DMS153 (cell line): Measurements from ENCODE around the gene ALDH3B2.
"Not testable (repeated sequence)": the region's sequence is repeated elsewhere in the genome, so short reads cannot be mapped to it uniquely, and the experiment has no call there.

ENCODE experiments used
- DNase-seq: peaks from one replicate; lab custom pipeline; 2025; lab: John Stamatoyannopoulos, UW

Gene ALDH3B2, protein sequence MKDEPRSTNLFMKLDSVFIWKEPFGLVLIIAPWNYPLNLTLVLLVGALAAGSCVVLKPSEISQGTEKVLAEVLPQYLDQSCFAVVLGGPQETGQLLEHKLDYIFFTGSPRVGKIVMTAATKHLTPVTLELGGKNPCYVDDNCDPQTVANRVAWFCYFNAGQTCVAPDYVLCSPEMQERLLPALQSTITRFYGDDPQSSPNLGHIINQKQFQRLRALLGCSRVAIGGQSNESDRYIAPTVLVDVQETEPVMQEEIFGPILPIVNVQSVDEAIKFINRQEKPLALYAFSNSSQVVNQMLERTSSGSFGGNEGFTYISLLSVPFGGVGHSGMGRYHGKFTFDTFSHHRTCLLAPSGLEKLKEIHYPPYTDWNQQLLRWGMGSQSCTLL

DNA sequence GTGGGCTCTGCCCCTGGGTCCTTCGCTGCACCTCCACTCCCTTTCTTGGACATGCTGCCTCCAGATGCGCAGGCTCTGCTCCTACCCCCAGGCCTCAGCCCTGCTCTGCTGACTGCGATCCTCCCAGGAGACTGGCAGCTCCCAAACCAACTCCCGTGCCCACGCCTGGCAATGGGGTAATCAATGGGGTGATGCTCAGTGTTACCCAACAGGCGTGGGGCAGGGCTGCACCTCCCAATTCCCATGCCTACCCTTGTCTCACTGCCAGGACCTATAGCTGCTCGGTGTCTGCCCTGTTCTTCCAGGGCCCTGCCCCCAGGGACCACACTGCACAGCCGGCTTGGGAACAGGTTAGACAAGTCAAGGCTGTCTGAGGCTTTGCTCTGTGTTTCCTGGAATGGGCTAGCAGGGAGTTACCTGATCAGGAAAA, at the start of gene ALDH3B2:
ALDH3B2 (minus strand) TSS at position 182 of the 430 bp plus-strand sequence. CDS start 7,688 bp downstream, outside the sequence.
- DNase-seq: peak; percentile 88

DNA sequence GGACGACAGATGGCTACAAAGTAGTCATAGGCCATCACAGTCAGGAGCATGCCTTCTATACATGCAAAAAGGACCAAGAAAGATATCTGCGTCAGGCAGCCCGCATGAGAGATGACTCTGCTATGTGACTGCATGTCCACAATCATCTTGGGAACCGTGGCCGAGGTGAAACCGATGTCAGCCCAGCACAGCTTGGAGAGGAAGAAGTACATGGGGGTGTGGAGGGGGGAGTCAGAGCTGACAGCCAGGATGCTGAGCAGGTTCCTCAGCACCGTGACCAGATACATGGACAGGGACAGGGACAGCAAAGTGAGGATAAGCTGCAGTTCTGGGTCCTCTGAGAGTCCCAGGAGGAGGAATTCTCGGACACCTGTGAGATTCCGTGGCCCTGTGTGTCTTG, 48.6 kb upstream of the ALDH3B2 start:
- DNase-seq: not testable (repeated sequence)

DNA sequence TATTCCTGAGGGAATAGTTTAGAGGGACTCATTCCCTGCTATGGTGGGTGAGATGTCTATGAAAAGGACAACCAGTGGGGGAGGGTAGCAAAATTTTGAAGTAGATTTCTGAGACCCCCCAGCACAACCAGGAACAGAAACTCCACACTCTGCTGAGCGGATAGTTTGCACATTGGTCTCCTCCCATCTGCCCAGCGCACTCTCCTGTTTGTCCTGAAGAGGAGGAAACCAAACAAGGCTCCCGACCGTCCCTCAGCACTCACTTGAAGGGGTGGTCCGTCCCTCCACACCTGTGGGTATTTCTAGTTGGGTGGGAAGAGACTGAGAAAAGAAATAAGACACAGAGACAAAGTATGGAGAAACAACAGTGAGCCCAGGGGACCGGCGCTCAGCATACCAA, 41.8 kb upstream of the ALDH3B2 start:
- DNase-seq: not testable (repeated sequence)

DNA sequence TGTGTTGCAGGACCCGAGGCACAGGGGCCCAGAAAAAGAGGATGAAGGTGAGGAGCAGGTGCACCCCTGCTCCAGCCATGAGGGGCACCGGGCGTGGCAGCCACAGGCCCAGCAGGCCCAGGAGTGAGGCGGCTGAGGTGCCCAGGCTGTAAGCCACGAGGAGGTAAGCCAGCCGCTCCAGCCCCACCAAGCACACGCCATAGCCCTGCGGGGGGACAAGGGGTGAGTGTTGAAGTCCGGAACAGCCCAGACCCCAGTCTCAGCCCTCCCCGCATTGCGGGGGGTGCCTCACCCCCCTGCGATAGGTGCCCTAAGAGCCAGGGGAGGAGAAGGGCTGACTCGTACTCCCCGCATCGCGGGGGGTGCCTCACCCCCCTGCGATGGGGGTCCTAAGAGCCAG, 41.4 kb upstream of the ALDH3B2 start:
- DNase-seq: not testable (repeated sequence)

DNA sequence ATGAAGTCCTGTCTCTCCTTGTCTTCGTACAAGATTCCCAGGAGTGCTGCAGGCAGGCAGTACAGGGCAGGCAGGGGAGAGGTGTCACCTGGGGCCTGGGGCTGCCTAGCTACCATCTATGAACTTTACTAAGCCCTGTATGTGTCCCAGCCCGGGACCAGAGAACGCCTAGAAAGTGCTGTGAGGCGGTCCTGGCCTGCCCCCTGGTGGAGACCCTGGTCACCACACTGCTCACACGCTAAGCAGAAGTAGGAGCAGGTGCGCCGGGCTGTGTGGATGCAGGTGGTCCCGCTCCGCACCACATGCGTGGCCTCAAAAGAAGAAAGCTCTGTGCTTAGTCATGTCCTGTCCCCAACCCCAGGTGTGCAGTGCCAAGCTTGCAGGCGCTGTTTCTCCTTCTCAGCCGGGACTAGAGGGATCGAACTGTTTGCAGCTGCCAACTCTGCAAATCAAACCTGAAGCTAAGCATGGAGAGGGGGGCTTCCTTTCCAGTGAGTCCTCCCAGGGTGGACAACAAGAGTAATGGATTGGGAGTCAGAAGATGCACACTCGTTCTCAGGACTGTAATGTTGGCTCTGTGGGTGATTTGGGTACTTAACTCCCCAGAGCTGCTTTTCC, 39.6 kb upstream of the ALDH3B2 start:
- not testable (repeated sequence) for DNase-seq

DNA sequence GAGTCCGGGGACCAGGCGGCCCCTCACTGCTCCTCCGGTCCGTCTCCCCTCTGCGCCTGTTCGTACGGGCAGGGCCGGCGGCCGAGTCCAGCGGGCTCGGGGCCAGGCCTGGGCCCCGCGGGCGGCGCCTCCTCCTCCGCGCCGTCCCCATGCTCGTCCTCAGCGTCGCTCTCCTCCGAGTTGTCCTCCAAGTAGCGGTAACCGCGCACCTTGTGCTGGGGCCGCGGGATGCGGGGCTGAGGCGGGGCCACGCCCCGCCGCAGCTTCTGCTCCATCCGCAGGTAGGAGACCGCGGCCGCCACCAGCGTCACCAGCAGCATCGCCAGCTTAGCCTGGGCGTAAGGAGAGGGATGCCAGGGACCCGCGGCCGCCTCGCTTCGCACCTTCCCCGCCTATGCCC, 37.3 kb upstream of the ALDH3B2 start:
- not testable (repeated sequence) for DNase-seq

DNA sequence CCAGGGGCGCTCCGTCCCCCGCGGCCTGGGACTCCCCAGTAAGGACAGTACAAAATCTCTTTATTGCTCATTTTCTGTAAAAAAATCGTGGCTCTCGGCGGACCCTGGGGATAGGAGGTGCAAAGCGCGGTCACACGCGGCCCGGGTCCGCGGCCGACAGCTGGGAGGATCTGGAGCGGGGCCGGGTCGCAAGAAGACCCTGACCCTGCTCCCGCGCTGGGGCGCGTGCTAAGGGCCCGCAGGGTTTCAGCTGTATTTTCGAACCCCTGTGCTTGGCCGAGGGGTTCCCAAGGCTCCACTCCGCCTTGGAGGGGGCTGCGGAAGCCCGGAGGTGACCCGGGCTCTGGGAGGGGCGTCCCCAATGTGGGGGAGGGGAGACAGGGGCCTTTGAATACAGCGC, 36.8 kb upstream of the ALDH3B2 start:
- not testable (repeated sequence) for DNase-seq

DNA sequence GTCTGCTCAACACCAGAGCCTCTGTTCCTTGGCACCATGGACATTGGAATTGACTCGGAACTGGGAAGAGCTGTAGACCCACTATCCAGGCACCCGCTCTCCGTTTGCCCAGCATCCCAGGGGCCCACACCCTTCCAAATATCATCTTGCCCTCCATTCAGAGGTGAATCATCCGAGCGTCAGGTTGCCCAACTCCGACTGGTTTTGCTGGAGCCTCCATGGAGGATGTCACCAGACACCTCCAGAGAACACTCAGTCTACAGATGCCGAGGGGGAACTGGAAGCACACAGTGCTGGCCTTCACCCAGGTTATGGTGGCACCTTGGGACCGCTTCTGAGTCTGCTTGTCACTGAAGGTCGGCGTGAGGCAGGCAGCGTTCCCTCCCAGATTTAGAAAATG, 35.4 kb upstream of the ALDH3B2 start:
- DNase-seq: not testable (repeated sequence)

DNA sequence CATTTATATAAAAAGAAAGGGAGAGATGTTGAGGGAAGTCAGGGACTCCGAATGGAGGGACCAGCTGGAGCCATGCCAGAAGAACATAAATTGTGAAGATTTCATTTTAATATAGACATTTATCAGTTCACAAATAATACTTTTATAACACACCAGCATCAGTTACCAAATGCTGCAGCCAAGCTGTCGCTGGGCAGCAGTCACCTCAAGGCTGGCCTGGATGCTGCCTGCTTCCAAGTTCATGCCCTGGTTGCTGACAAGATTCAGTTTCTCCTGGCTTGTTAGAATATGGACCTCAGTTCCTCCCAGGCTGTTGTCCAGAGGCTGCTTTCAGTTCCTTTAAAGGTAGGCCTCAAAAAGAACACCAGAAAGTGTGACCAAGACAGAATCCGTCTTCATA, 30.8 kb upstream of the ALDH3B2 start:
- DNase-seq: no peak

DNA sequence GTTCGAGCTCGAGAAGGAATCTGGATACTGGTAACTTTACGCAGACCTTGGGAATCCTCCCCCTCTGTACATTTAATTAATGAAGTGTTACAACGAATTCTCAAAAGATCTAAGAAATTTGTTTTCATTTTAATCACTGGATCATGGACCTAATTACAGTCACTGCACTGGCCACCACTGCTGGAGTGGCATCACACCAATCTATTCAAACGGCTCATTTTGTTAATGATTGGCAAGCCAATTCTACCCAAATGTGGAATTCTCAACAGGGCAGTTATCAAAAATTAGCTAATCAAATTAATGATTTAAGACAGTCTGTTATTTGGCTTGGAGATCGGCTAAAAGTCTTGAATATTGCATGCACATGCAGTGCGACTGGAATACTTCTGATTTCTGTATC, 30.1 kb upstream of the ALDH3B2 start:
- DNase-seq: no peak

DNA sequence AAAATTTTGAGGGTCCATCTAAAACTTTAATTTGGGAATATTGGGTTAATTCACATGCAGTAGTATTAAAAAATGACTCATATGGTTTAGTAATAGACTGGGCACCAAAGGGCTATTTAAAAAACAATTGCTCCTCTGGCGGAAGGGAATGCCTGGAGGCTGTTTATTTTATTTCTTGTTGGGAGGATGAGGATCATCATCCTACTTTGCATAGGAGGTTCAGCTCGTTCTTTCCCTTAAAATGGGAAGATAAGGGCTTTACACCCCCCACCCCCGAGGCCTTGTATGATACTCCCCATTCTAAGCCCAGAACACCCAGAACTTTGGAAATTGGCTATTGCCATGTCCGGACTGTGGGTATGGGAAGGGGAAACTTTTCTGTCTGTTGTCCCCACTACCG, 29.3 kb upstream of the ALDH3B2 start:
- not testable (repeated sequence) for DNase-seq

DNA sequence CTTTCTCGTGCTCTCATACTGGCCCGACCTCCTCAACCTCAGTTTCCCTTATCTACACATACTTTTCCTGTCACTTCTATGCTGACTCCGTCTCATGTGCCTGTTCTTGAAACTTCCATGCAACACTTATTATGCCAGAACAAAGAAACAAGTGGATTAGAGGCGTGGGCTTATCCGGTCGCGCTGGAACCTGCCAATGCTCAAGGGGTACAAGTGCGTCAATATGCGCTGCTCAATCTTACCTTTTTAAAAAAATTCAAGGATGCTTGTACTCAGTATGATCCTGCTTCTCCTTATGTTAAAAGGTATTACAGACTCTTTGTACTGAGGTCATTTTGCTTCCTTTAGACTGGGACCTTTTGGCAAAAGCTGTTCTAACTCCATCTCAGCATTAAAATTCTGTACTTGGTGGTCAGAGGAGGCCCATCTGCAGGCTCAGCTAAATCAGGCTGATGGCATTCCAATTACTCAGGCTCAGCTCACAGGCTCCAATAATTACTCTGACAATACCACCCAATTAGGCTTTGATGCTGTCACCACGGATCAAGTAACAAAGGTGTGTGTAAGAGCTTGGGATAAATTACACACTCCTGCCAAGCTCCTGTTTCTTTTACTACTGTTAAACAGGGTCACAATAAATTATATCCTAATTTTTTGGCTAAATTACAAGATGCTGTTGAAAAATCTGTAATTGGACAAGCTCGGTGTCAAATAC, 26.3 kb upstream of the ALDH3B2 start:
- DNase-seq: no peak

DNA sequence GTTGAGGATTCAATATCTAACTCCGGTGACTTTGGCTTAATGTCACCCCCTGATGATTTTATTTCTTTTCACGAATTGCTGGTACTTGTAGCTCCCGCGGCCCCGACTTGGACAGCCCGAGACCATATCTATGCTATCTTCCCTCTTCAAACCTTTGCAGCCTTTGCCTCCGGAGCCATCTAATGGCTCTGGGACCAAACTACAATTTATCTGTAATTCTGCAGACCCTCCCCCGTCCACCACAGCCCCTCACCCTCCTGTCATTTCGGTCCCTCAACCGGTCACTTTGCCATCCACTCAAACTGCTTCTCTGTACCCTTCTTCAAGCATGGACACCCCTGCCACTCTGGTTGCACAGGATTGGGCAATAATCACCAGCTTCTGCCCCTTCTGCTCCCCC, 25.7 kb upstream of the ALDH3B2 start:
- no peak for DNase-seq

DNA sequence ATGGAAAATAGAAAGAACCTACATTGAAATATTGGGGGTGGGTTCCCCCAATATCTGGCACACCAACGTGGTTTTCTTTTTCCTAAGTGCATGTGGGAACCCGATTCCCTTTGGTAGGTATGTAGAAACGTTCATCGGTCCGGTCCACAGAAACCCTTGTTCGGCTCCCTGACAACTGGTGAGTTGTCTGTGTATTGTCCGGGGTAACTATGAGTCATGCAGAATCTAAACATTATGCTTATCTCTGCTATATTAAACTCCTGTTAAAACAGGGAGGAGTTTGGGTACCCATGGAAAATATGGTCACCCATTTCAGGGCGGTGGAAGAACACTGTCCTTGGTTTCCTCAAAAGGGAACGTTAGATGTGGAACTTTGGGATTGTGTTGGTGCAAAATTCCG, 25.1 kb upstream of the ALDH3B2 start:
- DNase-seq: no peak

DNA sequence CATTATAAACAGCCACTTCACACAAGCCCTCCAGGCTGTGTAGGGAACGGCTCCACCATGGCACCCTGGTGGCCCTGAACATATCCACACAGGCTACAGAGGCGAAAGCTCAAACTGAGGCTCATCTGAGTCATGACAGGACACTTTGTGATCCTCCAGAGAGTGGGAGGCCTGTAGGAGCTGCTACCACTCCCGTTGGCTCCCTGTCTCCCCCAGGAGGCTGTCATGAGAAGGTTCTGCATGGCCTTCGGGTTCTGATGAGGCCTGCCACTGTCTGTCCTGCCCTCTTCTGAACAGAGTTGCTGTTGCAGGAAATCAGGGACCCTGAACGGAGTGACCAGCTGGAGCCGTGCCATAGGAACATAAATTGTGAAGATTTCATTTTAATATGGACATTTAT, 23.8 kb upstream of the ALDH3B2 start:
- no peak for DNase-seq

DNA sequence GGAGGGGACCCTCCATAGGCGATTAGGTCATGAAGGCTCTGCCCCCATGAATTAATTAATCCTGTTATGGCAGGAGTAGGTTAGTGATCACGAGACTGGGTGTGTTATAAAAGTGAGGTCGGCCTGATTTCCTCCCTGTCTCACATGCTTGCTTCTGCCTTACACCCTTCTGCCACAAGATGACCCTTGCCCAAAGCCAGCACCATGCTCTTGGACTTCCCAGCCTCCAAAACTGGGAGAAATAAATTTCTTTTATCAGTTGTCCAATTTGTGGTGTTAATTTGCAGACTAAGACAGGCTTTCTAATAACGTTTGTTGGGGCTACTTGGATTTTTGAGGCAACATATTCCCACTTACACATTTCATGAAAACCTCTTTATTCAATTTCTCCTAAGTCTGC, 23.4 kb upstream of the ALDH3B2 start:
- DNase-seq: no peak

DNA sequence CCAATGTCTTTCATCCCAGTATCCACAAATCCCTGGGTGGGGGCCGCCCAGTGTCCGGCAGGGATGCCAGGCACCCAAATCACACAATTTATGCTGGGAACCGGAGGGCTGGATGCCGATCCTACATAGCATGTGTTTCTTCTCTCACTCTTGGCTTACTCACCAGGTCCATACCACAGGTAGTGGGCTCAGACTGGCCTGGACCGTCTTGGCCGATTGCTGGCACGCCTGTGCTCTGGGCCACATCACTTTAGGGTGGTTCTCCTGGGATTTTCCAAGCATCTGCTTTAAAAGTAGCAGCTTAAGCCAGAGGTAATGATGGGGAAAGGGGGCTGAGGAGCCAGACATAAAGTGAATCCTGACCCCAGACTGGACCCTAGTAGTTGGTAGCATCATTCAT, 22.6 kb upstream of the ALDH3B2 start:
- no peak for DNase-seq

DNA sequence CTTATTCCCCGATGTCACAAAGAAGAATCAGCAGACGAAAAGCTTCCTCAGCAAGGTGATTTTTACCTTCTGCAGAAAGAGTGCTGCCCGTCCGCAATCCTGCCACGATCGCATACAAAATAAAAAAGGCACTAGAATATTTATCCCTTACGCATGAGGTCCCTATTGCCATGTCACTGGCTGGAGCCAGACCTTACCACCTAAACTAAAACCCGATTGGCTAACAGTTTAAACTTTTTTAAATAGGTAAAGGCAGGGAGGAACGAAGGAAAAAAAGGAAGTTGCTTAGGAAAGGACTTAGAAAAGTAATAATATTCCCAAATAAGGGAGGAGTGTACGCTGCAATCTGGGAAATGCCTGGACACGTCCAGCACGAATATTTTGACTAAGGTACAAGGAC, 21.2 kb upstream of the ALDH3B2 start:
- no peak for DNase-seq

DNA sequence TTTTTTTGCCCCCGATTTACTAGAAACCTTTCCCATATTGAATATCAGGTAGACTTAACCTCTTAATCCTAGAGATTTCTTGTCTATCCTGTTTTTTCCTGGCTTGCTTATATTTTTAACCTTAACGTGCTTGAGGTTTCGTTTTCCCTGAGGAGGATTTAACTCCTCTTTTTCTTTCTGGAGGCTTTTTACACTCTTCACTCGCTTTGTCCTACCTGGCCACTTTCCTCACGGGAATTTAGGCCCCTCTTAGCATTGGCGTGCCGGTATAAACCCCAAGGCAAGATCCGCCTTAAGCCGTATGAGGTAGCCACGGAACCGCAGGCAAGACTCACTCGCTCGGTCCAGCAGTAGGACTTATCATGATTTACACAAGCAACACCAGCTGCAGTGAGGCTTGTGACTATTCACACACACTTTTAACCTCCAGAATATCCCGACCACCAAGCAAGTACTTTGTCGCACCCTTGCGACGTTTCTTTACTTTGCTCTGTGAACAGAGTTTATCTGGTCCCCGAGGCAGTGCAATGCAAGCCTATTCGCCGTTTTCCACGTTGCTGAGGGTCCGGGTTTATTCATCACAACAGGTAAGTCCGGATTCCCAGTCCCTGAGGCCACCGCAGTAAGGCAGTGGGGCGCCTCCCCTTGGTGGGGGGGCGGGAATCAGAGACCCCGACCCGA, 20.6 kb upstream of the ALDH3B2 start:
- no peak for DNase-seq

DNA sequence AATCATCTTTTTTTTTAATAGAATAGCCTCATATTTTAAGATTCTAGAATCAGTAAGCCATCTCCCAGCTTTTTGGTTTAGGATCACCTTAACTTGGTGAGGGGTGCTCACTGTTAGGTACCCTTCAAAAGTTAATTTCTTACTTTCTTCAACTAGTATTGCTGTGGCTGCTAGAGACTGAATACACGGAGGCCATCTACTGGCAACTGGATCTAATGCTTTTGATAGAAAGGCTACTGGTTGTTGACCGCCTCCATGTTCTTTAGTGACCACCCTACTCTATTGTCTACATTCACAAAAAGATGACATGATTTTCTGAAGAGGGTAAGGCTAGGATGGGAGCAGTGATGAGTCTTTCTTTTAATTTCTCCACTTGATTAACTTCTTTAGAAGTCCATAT, 16.7 kb upstream of the ALDH3B2 start:
- DNase-seq: no peak

DNA sequence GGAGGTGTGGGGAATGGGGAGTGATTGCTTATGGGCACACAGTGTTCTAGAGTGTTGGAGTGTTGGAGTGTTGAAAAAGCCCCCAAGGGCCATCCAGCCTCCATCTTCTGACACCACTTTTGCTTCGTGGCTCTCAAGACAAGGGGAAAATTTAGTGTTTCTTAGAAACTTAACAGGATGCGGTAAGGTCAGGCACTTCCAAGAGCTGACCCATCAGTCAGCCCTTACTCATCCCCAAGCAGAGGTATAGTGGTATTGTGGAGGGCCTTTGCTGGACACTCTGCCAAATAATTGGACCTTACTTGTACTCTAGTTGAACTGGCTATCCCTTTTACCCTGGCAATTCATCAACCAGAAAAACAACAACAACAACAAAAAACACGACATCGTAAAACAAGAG, 14.8 kb upstream of the ALDH3B2 start:
- DNase-seq: no peak

DNA sequence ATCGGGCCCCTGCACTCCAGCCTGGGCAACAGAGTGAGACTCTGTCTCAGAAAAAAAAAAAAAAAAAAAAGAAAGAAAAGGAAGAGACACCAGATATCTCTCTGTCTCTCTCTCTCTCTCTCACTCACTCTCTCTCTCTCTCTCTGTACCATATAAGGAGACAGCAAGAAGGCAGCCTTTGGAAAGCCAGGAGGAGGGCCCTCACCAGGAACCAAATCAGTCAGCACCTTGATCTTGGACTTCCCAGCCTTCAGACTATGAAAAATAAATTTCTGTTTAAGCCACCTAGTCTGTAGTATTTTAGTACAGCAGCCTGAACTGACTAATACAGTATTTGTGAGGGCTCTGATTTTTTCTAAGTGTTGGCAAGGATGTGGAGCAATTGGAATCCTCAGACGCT, 13.6 kb upstream of the ALDH3B2 start:
- no peak for DNase-seq
